Duodenal mucosa (tissue), 2 donors: ENCODE data around the gene SART1.
"Not testable (repeated sequence)": the region's sequence is repeated elsewhere in the genome, so short reads cannot be mapped to it uniquely, and the experiment has no call there.

Source experiments
- H3K27ac ChIP-seq: one replicate; pipeline ENCODE4 v1.7.0; 2013; ENCODE audit warnings: low read depth, low read length
- H3K27me3 ChIP-seq, 2 donors: one replicate each; pipeline ENCODE4 v1.7.0; 2013; ENCODE audit warnings: low read length in 2 of 2, control low read depth in 1 of 2; ENCODE audit not compliant: insufficient read depth in 2 of 2, control insufficient read depth in 1 of 2
- H3K36me3 ChIP-seq, 2 donors: one replicate each; pipeline ENCODE4 v1.7.0; 2013; ENCODE audit warnings: low read length in 2 of 2, control low read depth in 1 of 2; ENCODE audit not compliant: insufficient read depth in 2 of 2, control insufficient read depth in 1 of 2
- H3K4me1 ChIP-seq, 2 donors: one replicate each; pipeline ENCODE4 v1.7.0; 2013; ENCODE audit warnings: low read length in 2 of 2, control low read depth in 1 of 2; ENCODE audit not compliant: insufficient read depth in 2 of 2, control insufficient read depth in 1 of 2
- H3K4me3 ChIP-seq, 2 donors: one replicate each; pipeline ENCODE4 v1.7.0; 2013; ENCODE audit warnings: low read length in 2 of 2, low read depth in 1 of 2
- H3K9ac ChIP-seq, 2 donors: one replicate each; pipeline ENCODE4 v1.7.0; 2013; ENCODE audit warnings: low read length in 2 of 2, low read depth in 1 of 2
- H3K9me3 ChIP-seq, 2 donors: one replicate each; pipeline ENCODE4 v1.7.0; 2013; ENCODE audit warnings: low read length in 2 of 2, control low read depth in 1 of 2; ENCODE audit not compliant: control insufficient read depth in 1 of 2

SART1 gene

DNA sequence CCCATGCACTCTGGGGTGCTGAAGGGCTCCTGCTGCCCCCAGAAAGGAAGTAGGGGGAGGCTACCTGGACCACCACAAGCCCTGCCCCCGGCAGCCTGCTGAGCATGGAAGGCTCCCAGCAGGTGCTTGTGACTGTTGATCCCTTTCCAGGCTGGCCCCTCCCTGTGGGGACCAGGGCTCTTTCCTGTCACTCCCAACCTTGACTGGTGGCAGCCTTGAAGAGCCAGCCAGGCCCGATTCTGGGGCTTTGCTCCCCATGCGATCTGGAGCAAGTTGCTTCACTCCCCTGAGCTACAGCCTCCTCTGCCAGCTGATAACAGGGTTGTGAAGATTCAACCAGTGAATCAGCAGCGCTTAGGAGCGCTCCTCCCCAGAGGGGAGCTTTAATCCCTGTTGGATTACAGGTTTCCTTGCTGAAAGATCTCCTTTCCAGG, 45.7 kb downstream of the SART1 start:
- no peak overlapping the region for H3K4me3 ChIP-seq
- peaks cover 13 to 17% of the 10 kb centered on the region in 2 donors for H3K27me3 ChIP-seq
- H3K9me3 ChIP-seq, result no peaks in the 10 kb centered on the region
- H3K27ac ChIP-seq, result no peak overlapping the region
- H3K9ac ChIP-seq, result no peak overlapping the region
- peaks cover 8 to 11% of the 10 kb centered on the region in 2 donors for H3K36me3 ChIP-seq
- peaks cover 7 to 10% of the 10 kb centered on the region in 2 donors for H3K4me1 ChIP-seq

- Histone ChIP-seq H3K4me1 (peaks cover 4 to 6% of the 10 kb centered on the region in 2 donors), H3K9ac (no peak overlapping the region), H3K27ac (no peak overlapping the region), H3K36me3 (peaks cover 8 to 11% of the 10 kb centered on the region in 2 donors), H3K27me3 (peaks cover 20 to 24% of the 10 kb centered on the region in 2 donors), H3K4me3 (no peak overlapping the region), H3K9me3 (no peaks in the 10 kb centered on the region)
Measured at GRCh38 chr11:66008095-66008467, 46.5 kb downstream of the SART1 start.

DNA sequence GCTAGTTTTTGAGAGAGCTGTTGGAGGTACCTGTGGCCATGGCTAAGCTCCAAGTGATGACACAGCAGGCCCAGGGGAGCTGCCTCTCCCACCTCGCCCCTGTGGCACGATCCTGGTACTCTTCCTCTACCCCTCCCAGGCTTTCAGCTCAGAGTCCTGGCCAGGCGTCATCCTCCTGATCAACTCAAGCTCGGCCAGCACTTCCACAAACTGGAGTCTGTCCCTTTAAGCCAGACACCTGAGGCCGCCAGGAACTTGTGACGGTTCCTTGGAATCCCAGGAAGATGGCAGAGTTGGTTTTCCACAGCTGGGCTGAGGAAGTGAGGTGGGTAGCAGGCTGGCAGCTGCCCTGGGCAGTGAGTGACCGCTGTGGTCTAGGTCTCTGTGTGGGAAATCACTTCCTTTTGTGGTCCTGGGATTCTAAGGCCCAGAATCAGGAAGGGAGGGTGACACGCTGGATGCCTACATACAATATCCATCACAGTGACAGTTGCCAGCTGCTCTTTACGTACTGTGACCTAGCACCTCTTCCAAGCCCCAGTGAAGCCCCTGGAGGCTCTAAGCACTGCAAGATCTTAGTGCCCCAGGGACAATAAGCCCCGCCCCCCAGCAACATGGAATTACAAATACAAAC, 47.1 kb downstream of the SART1 start:
- Histone ChIP-seq H3K36me3 (peaks cover 8 to 11% of the 10 kb centered on the region in 2 donors), H3K4me3 (no peak overlapping the region), H3K4me1 (peaks cover 0 to under 1% of the 10 kb centered on the region in 2 donors), H3K27me3 (peaks cover 25 to 29% of the 10 kb centered on the region in 2 donors), H3K9me3 (no peaks in the 10 kb centered on the region), H3K27ac (no peak overlapping the region), H3K9ac (no peak overlapping the region)

GRCh38 chr11:66010036-66010435, 48.5 kb downstream of the SART1 start:
- H3K9ac ChIP-seq, H3K9me3 ChIP-seq, H3K4me3 ChIP-seq, H3K4me1 ChIP-seq, H3K27ac ChIP-seq, H3K36me3 ChIP-seq: not testable (repeated sequence)
- H3K27me3 ChIP-seq, result peaks cover 28 to 33% of the 10 kb centered on the region in 2 donors

DNA sequence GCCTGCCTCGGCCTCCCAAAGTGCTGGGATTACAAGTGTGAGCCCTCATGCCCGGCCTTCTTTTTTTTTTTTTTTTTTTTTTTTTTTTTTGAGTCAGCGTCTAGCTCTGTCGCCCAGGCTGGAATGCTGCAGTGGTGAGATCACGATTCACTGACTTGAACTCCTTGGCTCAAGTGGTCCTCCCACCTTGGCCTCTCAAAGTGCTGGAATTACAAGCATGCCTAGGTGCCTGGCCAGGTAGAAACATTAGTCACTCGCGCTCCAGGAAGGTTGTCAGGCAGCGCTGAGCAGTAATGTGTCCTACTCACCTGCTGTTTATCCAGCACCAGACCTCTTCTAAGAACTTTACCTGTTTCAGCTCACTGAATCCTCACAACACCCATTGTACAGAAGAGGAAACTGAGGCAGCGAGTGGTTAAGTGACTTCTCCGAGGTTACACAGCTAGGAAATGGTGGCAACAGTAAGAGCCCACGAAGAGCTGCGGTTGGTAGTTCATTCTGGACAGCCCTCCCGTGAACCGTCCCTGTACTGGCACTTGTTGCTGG, 49.8 kb downstream of the SART1 start:
- H3K9ac ChIP-seq, result no peak overlapping the region
- H3K4me3 ChIP-seq, result no peak overlapping the region
- H3K27ac ChIP-seq, result no peak overlapping the region
- no peaks in the 10 kb centered on the region for H3K4me1 ChIP-seq
- H3K9me3 ChIP-seq, result no peaks in the 10 kb centered on the region
- peaks cover 28 to 33% of the 10 kb centered on the region in 2 donors for H3K27me3 ChIP-seq
- H3K36me3 ChIP-seq, result no peaks in the 10 kb centered on the region

GRCh38 chr11:66011785-66012303, 50.3 kb downstream of the SART1 start, which contains the start of gene CST6:
CST6 (plus strand) TSS chr11:66012008; CDS start chr11:66012045, 37 bp downstream.
- Histone ChIP-seq H3K9ac (no peak within 1 kb of the TSS), H3K4me1 (no peaks in the 10 kb centered on the region), H3K9me3 (no peaks in the 10 kb centered on the region), H3K36me3 (no peaks in the 10 kb centered on the region), H3K27me3 (peaks cover 28 to 33% of the 10 kb centered on the region in 2 donors), H3K4me3 (no peak within 1 kb of the TSS), H3K27ac (no peak within 1 kb of the TSS)

- H3K27ac ChIP-seq, result no peak overlapping the region
- H3K4me1 ChIP-seq, result no peaks in the 10 kb centered on the region
- no peak overlapping the region for H3K4me3 ChIP-seq
- no peak overlapping the region for H3K9ac ChIP-seq
- no peaks in the 10 kb centered on the region for H3K36me3 ChIP-seq
- H3K9me3 ChIP-seq, result no peaks in the 10 kb centered on the region
- peaks cover 28 to 33% of the 10 kb centered on the region in 2 donors for H3K27me3 ChIP-seq
Measured at GRCh38 chr11:66012371-66012945, 50.9 kb downstream of the SART1 start.

- Histone ChIP-seq H3K36me3 (no peaks in the 10 kb centered on the region), H3K4me3 (no peak overlapping the region), H3K27me3 (peaks cover 28 to 33% of the 10 kb centered on the region in 2 donors), H3K4me1 (no peaks in the 10 kb centered on the region), H3K9ac (no peak overlapping the region), H3K9me3 (no peaks in the 10 kb centered on the region), H3K27ac (no peak overlapping the region)
Measured at GRCh38 chr11:66012946-66013761, 51.6 kb downstream of the SART1 start.

- Histone ChIP-seq H3K36me3 (no peaks in the 10 kb centered on the region), H3K27me3 (peaks cover 28 to 33% of the 10 kb centered on the region in 2 donors), H3K9ac (no peak overlapping the region), H3K4me3 (no peak overlapping the region), H3K4me1 (no peaks in the 10 kb centered on the region), H3K9me3 (no peaks in the 10 kb centered on the region), H3K27ac (no peak overlapping the region)
Measured at GRCh38 chr11:66013762-66014100, 52.2 kb downstream of the SART1 start.
